PC-9 (cell line): ENCODE measurements around the gene PRDM16. TPM values are rescaled to one million over a fixed set of nuclear protein-coding genes. Genes with fewer than 3 reads are reported as not detected.

Experiments used
- BruUV-seq: library from RNA; stranded (reverse); fragments of 400-500 nt; replicated peaks from 2 replicates; lab custom pipeline; 2021; lab: Mats Ljungman, UMichigan
- CTCF ChIA-PET: fragments of 300-600 bp; sonication (Branson Sonifier 250); formaldehyde crosslinking; loops from one replicate; lab custom pipeline; 2022; ENCODE audit warnings: antibody characterized with exemption; lab: Charles Lee
- POLR2A ChIA-PET: fragments of 300-600 bp; sonication (Branson Sonifier 250); formaldehyde crosslinking; loops from one replicate; lab custom pipeline; 2022; ENCODE audit warnings: antibody characterized with exemption; ENCODE audit not compliant: unreplicated experiment; lab: Charles Lee
- DNase-seq, 2 experiments: peaks; one replicate each; pipeline versions ENCODE4 v3.0.0 to v3.0.0-alpha.2; 2015 to 2022; ENCODE audit warnings: mixed read lengths in 1 of 2
- H2AFZ ChIP-seq: fragments of 200-600 bp; sonication (generic); 2 replicates; pipeline ENCODE4 v1.8.1; 2017; ENCODE audit warnings: antibody characterized with exemption
- H3F3A ChIP-seq: fragments of 200-600 bp; sonication (generic); 2 replicates; pipeline ENCODE4 v1.8.1; 2017; ENCODE audit warnings: antibody characterized with exemption, mild to moderate bottlenecking, low read depth; ENCODE audit not compliant: insufficient read depth
- H3K27ac ChIP-seq: fragments of 200-600 bp; sonication (generic); 2 replicates; pipeline ENCODE4 v1.6.1; 2016; ENCODE audit warnings: mixed run types
- H3K27me3 ChIP-seq: fragments of 200-600 bp; sonication (generic); 2 replicates; pipeline ENCODE4 v1.6.1; 2016; ENCODE audit warnings: low read depth, mixed run types; ENCODE audit not compliant: insufficient read depth
- H3K36me3 ChIP-seq: fragments of 200-600 bp; sonication (generic); 2 replicates; pipeline ENCODE4 v1.6.1; 2016; ENCODE audit warnings: low read depth, mixed run types
- H3K4me1 ChIP-seq: fragments of 200-600 bp; sonication (generic); replicated peaks from 2 replicates; pipeline ENCODE4 v1.6.1; 2016; ENCODE audit warnings: mixed run types; ENCODE audit not compliant: insufficient read depth
- H3K4me2 ChIP-seq: fragments of 200-600 bp; sonication (generic); 2 replicates; pipeline ENCODE4 v1.6.1; 2017; ENCODE audit warnings: mixed run types
- H3K4me3 ChIP-seq: fragments of 200-600 bp; sonication (generic); 2 replicates; pipeline ENCODE4 v1.6.1; 2016; ENCODE audit warnings: mixed run types
- H3K79me2 ChIP-seq: fragments of 200-600 bp; sonication (generic); 2 replicates; pipeline ENCODE4 v1.6.1; 2017; ENCODE audit warnings: low read depth, mixed run types
- H3K9me2 ChIP-seq: fragments of 200-600 bp; sonication (generic); 2 replicates; pipeline ENCODE4 v1.8.1; 2017; ENCODE audit warnings: mild to moderate bottlenecking; ENCODE audit not compliant: insufficient read depth
- H3K9me3 ChIP-seq: fragments of 200-600 bp; sonication (generic); 2 replicates; pipeline ENCODE4 v1.8.1; 2016; ENCODE audit warnings: low read depth; ENCODE audit not compliant: insufficient read depth
- H4K20me1 ChIP-seq: fragments of 200-600 bp; sonication (generic); 2 replicates; pipeline ENCODE4 v1.8.1; 2017; ENCODE audit not compliant: insufficient read depth
- EZH2 ChIP-seq: fragments of 200-600 bp; sonication (generic); IDR thresholded peaks from 2 replicates; pipeline ENCODE4 v1.8.0; 2017; ENCODE audit warnings: antibody characterized with exemption, low read depth
- intact Hi-C: fragments of 100-400 bp; cut with micrococcal nuclease; formaldehyde crosslinking; loops from one replicate; pipeline ENCODE4 v1.10.0; 2022; ENCODE audit not compliant: unreplicated experiment
- total RNA-seq: library from RNA; stranded (reverse); gene quantifications from 2 replicates; pipeline ENCODE4 v1.2.3, GENCODE V29; 2021
- TF ChIP-seq, protein P1 (sequence below): fragments of 200-600 bp; sonication (generic); conservative IDR thresholded peaks from 2 replicates; pipeline ENCODE4 v1.6.1; 2017; ENCODE audit warnings: mixed run types, antibody characterized with exemption, mild to moderate bottlenecking, moderate library complexity

Gene PRDM16
- total RNA-seq, 1 experiment from 2014 or later: not detected

GRCh38 chr1:3440711-3441409 lies 371.9 kb downstream of the PRDM16 start:
- Histone ChIP-seq H3F3A (no peaks in the 10 kb centered on the region), H3K27ac (no peak overlapping the region), H3K27me3 (peaks cover 85% of the 10 kb centered on the region), H4K20me1 (no peaks in the 10 kb centered on the region), H2AFZ (no peak overlapping the region), H3K4me3 (no peak overlapping the region), H3K4me1 (no peaks in the 10 kb centered on the region), H3K4me2 (no peak overlapping the region), H3K79me2 (no peaks in the 10 kb centered on the region), H3K9me3 (no peaks in the 10 kb centered on the region), H3K36me3 (no peaks in the 10 kb centered on the region), H3K9me2 (no peaks in the 10 kb centered on the region)
- no peak for TF ChIP-seq EZH2
- TF ChIP-seq, protein P1, sequence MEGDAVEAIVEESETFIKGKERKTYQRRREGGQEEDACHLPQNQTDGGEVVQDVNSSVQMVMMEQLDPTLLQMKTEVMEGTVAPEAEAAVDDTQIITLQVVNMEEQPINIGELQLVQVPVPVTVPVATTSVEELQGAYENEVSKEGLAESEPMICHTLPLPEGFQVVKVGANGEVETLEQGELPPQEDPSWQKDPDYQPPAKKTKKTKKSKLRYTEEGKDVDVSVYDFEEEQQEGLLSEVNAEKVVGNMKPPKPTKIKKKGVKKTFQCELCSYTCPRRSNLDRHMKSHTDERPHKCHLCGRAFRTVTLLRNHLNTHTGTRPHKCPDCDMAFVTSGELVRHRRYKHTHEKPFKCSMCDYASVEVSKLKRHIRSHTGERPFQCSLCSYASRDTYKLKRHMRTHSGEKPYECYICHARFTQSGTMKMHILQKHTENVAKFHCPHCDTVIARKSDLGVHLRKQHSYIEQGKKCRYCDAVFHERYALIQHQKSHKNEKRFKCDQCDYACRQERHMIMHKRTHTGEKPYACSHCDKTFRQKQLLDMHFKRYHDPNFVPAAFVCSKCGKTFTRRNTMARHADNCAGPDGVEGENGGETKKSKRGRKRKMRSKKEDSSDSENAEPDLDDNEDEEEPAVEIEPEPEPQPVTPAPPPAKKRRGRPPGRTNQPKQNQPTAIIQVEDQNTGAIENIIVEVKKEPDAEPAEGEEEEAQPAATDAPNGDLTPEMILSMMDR: no peak
- CTCF ChIA-PET: no interaction called here
- no TSS peak for BruUV-seq
- POLR2A ChIA-PET: no interaction called here
- intact Hi-C loops: no loop called here
- no peak for DNase-seq

DNA sequence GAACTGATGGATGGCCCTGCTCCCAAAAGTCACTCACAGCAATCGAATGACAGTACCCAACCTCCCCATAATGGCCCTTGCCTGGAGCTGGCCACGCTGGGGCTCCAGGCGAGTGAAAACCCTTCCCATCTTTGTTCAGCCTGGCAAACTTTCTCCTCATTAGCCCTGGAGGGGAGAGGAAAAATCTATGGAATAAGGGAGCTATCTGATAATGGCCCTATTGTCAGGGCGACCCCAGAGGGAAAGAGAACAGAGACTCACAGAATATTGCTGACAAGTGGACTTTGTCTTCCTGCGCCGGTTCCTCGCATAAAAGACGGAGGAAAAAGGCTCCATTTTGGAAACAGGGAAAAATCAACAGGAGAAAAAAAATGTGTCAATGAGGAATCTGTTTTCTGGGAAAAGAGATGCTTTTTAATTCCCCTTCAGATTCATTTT lies 372.4 kb downstream of the PRDM16 start:
- Histone ChIP-seq H3K79me2 (no peaks in the 10 kb centered on the region), H3K36me3 (no peaks in the 10 kb centered on the region), H3K9me2 (no peaks in the 10 kb centered on the region), H3K9me3 (peaks cover 4% of the 10 kb centered on the region; the same call in 1 of the 2 replicates), H3F3A (no peaks in the 10 kb centered on the region), H2AFZ (no peak overlapping the region), H3K4me2 (no peak overlapping the region), H3K27ac (no peak overlapping the region), H4K20me1 (no peaks in the 10 kb centered on the region), H3K27me3 (peaks cover 80% of the 10 kb centered on the region), H3K4me3 (no peak overlapping the region), H3K4me1 (no peaks in the 10 kb centered on the region)
- ChIA-PET CTCF (no interaction called here), POLR2A (no interaction called here)
- BruUV-seq: no TSS peak
- no peak for DNase-seq
- no peak for TF ChIP-seq EZH2
- TF ChIP-seq, protein P1: no peak
- intact Hi-C loops: no loop called here

GRCh38 chr1:3441880-3442279 lies 372.9 kb downstream of the PRDM16 start:
- Histone ChIP-seq H3K27ac (no peak overlapping the region), H3K9me2 (no peaks in the 10 kb centered on the region), H3K4me3 (no peak overlapping the region), H3K4me2 (no peak overlapping the region), H3K4me1 (no peaks in the 10 kb centered on the region), H3K36me3 (no peaks in the 10 kb centered on the region), H3K9me3 (peaks cover 4% of the 10 kb centered on the region; the same call in 1 of the 2 replicates), H3K79me2 (no peaks in the 10 kb centered on the region), H3K27me3 (peaks cover 77% of the 10 kb centered on the region), H3F3A (no peaks in the 10 kb centered on the region), H2AFZ (no peak overlapping the region), H4K20me1 (no peaks in the 10 kb centered on the region)
- ChIA-PET POLR2A (no interaction called here), CTCF (no interaction called here)
- TF ChIP-seq, protein P1: no peak
- TF ChIP-seq EZH2: no peak
- no TSS peak for BruUV-seq
- intact Hi-C loops: no loop called here
- DNase-seq: no peak
